Measurements from ENCODE around the gene CDC14C.
"Not testable (repeated sequence)": the region's sequence is repeated elsewhere in the genome, so short reads cannot be mapped to it uniquely, and the experiment has no call there.

The CDC14C gene

DNA sequence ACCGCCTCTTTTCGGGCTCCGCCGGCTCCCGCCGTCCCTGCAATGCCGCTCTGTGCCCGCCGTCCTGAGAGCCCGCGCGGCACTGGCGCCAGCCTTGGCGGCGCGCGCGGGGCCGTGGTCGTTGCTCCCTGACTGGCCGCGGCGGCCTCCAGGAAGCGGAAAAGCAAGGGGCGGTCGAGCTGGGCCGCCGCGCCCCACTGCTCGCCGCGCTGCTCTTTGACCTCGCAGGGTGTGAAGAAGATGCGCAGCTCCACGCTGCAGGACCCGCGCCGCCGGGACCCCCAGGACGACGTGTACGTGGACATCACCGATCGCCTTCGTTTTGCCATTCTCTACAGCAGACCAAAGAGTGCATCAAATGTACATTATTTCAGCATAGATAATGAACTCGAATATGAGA is at the start of gene CDC14C:
Gene CDC14C (plus strand): TSS at position 115 of the 400 bp plus-strand sequence. CDS start 126 bp downstream, at position 241.
- no peak for DNase-seq (ENCODE audit: low spot score)

DNA sequence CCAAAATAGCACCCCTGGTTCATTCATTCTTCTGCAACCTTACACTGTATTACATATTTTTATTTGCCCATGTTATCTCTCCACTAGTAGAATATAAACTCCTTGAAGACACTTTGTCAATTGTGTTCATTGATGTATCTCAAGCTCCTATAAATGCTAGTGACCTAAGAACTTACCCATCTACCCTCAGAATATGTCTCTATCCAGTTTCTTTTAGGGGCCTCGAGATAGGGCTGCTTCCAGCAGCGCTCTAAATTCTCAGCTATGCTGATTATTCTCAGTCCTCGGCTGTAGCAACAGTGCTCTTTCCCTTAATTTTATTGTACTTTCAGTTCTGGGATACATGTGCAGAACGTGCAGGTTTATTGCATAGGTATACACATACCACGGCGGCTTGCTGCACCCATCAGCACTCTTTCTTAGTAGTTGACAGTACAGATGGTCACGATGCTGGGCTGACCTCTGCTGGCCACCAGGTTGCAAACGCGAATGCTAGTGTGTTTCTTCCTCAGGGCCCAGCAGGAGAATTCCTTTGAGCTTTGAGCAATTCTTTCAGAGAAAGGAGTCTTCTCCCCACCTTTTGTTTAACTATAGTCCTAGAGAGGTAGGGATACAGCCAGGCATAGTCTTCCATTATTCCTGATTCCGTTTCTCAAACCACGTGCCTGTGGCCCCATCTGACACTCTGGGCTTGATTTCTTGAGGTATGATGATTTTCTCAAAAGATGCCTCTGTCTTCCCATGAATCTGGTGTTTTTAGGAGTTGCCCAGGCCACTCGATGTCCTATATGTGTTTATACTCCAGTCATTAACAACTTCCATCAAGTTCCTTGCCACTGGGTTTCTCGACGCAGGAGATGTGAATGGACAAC is 49.1 kb upstream of the CDC14C start:
- no peak for DNase-seq (ENCODE audit: low spot score)

DNA sequence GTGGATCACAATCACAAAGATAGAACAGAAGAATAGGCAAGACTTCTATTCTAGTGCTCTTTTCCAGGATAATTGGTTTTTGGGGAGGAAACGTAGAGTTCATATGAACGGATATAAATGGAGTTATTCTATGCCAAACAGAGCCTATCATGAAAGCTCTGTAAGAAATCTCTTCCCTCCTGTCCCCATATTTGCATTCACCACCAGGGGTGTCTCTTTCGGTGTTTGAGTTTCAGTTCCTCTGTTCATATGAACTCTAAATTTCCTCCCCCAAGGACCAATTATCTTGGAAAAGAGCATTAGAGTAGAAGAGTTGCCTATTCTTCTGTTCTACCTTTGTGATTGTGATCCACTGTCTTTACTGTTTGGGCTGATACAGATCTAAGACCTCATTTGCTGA is 48.3 kb upstream of the CDC14C start:
- DNase-seq (ENCODE audit: low spot score) = no peak

DNA sequence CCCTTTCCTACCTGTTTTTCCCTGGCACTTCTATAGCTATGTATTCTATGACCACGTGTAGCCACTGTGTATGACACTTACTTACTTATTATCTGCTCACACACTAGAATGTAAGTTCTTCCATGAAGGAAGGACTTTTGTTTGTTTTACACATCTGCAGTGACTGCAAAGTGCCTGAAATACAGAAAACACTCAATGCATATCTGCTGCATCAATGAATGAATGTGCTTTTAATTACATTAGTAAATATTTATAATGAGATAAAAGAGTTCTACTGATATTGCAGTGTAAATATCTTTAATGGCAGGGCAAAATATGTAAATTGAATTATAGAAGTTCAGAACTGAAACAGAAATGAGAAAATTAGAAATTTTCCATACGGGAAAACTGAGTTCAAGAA is 43.5 kb upstream of the CDC14C start:
- no peak for DNase-seq (ENCODE audit: low spot score)

DNA sequence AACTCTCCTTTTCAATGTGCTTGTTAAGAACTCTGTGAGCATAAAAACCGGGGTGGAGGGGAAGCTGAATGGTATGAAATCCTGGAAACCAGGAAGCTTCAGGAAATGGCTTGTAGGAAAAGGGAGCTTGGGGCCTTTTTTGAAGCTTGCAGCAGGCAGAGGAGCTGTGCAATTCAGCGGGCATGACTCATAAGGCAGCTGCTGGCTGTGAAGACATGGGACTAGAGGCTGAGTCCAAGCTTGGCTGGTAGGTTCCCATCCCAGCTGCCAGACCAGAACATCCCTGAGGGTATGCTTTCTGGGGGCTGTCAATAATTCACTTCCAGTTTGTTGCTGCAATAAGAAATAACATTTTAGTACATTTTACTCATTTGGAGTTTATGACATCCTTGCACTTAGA is 36.8 kb upstream of the CDC14C start:
- no peak for DNase-seq (ENCODE audit: low spot score)

DNA sequence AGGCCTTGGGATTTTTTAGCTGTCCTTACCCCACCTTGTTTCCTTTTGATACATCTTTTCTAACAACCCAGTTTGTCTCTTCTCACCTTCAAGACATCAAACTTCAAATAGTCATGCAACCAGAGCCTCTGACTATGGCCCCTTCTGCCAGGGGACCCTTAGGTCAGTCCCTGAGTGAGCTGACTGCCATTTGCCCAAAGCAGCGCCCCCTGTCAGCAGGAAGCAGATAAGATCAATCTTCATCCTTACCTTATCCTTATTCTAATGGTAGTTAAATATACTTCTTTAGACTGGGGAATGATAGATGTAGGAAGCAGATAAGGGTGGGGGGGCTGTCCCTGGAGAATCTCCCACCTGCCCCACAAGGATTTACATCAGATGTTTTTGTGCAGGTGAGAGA is 29.8 kb upstream of the CDC14C start:
- DNase-seq (ENCODE audit: low spot score) = no peak

DNA sequence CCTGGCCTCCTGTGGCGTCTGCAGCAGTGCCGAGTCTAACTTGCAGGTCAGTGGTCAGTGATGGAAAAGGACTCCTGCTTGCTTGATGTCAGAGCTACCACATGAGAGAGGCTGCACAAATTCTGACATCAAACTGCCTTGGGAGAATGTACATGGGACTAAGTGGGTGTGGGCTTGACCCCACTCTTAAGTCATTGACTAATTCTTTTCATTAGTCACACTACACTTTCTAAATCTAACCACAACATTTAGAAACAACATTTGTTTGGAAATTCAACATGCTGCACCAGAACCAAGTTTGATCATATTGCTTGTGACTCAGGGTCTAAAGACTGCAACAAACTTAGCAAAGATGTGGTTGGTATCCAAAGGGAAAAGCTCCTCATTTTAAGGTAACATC is 24.4 kb upstream of the CDC14C start:
- DNase-seq (ENCODE audit: low spot score) = no peak

DNA sequence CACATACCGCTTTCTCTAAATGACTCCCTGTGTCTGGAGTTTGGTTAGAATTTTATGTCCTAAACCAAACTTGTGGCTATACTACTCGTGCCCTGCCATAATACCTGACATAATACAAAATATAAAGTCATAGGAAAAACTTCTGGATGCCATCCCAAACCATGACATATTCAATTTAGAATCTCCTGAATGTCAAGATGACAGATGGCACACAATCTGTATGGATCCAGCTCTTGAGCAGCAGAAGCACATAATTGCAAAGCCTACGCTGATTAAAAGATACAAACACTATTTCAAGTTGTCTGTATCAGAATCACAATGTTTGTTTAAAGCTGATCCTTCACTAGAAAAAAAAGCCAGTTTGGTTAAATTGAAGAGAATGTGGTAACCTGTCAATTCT is 22.4 kb upstream of the CDC14C start:
- no peak for DNase-seq (ENCODE audit: low spot score)

DNA sequence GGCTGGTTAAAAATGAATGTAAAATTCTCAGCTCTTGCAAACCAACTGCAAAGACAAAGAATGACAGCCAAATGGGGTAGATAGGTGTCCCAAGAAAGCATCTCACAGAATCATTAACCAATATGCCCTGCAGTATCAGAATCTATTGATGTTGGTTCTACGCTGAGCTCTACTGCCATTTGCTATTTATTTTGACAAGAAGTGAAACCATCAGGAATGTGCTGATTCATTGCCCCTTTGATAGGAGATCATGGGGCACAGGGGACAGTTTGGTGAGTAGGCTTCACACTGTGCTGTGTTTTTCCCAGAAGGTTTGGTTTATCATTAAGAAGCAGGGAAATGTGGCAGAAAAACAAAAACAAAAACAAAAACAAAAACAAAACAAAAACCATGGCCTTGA is 19.4 kb upstream of the CDC14C start:
- DNase-seq (ENCODE audit: low spot score) = no peak

DNA sequence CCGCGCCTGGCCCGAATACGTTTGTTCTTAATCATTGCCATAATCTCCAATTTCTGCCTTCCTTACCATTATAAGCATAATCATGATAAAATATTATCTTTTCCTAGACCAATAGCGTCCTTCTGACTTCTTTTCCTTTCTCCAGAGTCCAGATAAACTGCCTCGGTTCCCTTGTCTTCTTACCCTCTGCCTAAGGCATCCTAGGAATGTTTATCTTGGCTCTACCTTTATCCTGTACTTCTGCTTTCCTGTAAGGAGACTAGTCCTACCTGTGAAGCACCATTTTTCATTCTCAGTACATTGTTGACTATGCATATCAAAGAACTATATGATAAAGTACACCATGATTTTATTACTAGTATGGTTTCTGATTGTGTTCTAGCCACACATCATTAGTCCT is 18.7 kb upstream of the CDC14C start:
- DNase-seq (ENCODE audit: low spot score) = not testable (repeated sequence)

DNA sequence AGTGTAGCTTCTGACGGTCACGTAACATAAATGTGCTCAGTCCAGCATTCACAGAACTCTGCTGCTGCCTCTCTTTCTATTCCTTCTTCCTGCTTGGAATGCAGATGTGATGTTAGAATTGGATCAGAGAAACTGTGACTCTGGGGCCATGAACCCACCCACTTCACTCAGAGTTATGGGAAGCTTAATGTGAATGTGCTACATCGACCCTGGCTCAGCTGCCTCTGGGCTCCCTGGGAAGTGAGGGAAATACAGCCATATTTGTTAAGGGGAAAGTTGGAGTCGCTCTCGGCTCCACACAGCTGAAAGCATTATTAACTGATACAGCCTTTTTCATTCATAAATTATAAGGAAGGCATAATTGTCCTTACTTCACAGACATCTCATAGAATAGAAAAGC is 14.5 kb upstream of the CDC14C start:
- not testable (repeated sequence) for DNase-seq (ENCODE audit: low spot score)

DNA sequence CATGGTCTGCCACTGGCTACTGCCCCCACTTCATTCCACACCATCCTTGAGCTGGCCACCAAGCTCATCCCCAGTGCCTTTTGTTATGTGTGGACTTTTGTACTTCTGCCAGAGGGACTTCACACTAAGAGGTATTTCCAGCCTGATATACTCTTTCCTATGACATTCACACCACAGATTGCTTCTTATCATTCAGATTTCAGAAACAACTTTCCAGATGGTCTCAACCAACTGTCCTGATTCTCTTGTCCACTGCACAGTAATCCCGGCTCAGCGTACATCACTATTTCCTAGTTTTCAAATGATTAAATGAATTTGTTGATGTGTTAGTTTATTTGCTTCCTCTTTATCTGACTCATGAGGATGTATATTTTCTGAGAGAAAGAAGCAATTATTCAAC is 7.1 kb downstream of the CDC14C start:
- no peak for DNase-seq (ENCODE audit: low spot score)

DNA sequence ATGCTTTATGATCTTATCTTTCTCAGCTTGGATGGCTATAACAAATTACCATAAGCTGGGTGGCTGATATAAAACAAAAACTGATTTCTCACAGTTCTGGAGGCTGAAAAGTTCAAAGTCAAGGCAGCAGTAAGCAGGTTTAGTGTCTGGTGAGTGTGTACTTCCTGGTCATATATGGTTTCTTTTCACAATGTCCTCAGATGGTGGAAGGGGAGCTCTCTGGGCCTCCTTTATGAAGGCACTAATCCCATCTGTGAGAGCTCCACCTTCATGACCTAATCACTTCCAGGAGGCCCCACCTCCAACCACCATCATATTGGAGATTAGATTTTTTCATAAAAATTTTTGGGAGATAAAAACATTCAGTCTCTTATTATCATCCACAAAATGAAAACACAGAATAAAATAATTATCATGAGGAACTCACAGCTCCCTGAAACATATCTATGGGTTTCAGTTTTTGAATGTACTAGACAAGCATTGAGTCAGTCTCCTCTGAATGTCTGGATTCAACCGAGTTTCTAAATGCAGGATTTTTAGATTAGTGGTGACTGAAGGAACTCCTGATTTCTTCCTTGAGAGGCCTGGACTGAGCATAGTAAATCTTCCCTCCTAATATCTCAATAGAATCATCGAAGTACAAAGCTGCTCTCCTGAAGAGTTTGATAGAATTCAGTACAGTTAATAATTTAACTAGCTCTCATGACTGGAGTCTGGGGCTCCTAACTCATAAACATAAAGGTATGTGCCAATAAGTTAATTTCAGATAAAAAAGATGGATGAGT is 8.0 kb downstream of the CDC14C start:
- DNase-seq (ENCODE audit: low spot score) = no peak

DNA sequence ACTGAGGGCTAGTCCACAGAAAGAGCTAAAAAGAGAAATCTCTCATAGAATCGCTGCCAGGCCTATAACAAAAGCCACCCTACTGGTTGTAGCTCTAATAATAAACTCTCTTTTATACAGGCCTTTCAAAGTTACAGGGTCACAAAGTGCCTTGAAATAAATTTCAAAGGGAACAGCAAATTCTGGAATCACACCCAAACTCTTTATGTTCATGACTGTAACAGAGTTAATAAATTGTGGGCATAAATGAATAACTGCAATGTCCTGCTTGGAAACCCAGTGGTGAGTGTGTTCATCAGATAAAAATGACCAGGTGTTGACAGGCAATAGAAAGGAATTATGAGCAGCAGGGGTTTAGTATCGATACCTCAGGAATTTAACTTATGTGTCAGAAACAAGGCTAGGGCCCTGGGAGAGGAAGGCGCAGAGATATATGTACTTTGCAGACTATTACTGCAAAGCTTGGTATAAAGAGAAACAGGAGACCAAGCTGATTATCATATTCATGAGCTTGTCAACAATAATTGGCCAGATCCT is 9.3 kb downstream of the CDC14C start:
- DNase-seq (ENCODE audit: low spot score) = no peak

DNA sequence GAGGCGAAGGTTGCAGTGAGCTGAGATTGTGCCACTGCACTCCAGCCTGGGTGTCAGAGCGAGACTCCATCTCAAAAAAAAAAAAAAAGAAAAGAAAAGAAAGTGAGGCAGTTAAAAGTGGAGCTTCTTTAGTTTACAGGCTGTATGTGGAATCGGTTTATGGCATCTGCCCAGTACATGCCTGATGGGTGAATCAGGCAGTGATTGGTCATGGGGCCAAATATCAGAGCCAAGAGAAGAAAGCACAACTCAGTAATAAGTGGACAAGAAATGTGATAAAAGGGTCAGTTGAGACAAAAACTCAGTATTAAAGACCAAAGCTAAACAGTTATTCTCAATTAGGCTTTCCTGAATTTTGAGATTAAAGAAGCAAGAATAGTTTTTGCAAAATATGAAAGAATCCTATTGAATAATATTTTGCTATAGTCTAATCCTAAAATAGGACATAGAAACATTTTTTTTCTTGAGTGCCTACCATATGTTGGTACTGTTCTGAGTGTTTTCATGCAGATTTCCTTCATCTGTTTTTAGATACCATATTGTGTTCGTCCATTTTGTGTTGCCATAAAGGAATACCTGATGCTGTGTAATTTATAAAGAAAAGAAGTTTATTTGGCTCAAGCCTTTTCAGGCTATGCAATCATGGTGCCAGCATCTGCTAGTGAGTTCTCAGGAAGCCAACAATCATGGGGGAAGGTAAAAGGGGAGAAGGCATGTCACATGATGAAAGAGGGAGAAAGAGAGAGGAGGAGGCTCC is 14.4 kb downstream of the CDC14C start:
- no peak for DNase-seq (ENCODE audit: low spot score)

DNA sequence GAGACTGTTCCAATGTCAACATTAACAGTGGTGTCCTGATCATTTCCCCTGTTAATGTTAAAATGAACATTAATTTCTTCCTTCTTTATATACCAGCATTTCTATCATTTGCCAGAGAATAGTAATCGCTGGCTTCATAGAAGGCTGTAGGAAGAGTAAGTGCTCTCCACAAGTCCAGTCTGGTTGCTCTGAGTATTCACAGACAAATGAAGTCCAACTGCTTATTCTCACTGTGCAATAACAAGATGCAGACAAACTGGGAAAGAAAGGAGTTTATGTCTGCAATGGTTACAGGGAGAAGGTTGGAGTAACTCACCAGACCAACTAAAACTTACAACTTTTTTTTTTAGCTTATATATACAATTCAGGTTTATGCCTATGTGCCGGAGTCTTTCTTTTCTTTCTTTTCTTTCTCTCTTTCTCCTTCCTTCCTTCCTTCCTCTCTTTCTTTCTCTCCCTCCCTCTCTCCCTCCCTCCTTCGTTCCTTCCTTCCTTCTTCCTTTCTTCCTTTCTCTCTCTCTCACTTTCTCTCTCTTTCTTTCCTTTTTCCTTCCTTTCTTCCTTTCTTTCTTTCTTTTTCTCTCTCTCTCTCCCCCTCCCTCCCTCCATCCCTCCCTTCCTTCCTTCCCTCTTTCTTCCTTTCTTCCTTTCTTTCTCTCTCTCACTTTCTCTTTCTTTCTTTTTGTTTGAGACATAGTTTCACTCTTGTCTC is 19.1 kb downstream of the CDC14C start:
- no peak for DNase-seq (ENCODE audit: low spot score)

DNA sequence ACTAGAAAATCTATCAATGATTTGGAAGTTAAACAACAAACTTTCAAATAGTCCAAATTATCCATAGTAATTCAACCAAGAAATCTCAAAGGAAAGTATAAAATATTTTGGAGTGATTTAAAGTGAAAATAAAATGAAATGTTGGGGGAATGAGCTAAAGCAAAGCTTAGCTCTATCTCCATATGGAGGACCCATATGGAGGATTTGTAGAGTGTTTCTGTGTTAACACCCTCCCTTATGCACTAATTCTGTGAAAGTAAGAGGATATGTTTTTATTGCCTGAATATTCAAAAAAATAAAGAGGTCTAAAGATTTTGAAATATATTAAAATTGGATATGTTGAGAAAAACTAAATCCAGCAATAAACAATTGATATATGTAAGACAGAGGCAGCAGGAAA is 31.6 kb downstream of the CDC14C start:
- no peak for DNase-seq (ENCODE audit: low spot score)

DNA sequence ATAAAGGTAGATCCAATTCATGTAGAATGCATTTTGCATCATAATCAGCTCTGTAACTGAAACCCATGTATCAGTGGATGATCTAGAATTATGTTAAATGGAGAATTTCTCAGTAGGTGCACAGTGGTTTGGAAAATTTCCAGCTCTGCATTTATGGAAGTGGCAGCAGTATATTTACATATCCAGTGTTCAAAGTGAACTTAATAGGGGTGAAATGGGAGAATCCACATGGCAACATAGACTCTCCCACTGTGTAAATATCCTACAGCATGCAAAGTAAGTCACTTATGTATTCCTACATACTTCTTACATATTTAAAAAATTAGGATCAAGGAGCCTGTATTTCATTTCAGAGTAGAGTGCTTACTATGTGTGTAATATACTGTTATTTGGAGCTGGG is 35.3 kb downstream of the CDC14C start:
- no peak for DNase-seq (ENCODE audit: low spot score)

DNA sequence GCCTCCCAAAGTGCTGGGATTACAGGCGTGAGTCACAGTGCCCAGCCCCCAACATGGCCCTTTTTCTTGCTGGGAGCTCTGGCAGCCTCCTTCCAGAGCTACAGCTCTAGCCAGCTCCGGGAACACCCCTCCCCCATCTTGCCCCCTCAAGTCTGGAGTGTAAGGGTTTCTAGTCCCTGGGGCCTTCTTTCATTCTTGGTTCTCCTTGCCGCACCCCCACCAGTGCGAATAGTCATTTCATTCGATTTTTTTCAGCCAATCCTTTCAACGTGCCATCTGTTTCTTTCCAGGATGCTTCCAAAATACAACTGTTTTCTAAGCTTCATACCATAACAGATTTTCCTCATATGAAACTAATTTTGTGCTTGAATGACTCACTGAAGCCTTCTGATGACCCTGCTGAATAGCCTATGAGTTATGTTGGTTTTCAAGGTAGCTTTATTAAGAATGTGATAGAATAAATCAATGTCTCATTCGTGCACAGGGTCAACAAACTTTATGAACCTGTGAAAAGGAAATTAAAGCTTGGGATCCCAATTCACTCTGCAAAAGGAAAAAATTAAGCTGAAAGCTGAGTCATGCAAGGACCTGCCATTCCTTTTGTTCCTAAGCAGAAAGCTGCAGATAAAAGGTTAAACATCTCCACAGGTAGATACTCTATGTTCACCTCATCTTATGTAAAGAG is 38.6 kb downstream of the CDC14C start:
- no peak for DNase-seq (ENCODE audit: low spot score)

DNA sequence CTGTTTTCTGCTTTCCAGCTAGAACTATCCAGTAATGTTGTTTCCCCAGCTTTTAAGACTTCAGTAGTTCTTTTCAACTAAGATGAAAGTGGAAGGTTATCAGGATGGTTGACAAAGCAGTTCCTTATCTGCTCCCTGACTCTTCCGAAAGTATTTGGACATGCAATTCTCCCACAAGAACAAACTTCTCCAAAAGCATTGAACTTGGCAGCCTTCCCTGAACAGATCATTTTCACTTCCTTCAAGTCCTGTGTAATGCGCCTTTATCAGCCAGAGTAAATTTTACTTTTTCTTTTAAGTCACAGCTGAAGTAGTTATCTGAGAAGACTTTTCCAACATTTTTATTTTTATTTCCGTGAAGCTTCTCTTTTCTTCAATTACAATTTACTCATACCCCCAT is 39.7 kb downstream of the CDC14C start:
- DNase-seq (ENCODE audit: low spot score) = no peak

DNA sequence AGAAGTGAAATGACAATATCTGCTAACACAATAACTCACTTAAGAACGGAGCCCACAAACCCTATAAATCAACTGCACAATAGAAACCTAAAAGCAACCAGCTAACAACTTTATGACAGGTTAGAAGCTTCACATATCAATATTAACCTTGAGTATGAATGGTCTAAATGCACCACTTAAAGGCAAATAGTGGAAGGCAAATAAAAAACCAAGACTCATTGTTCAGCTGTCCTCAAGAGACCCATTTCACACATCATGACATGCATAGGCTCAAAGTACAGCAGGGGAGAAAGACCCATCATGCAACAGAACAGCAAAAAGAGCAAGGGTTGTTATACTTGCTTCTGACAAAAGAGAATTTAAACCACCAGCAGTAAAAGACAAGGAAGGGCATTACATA is 46.8 kb downstream of the CDC14C start:
- no peak for DNase-seq (ENCODE audit: low spot score)
